Neutrophil (primary cell): ENCODE results near the gene SCRT2.

Source experiments
- H3K27ac ChIP-seq: fragments of 200-600 bp; sonication (generic); 2 replicates; pipeline ENCODE4 v1.5.1; 2016; ENCODE audit warnings: mild to moderate bottlenecking, moderate library complexity
- H3K27me3 ChIP-seq: fragments of 200-600 bp; sonication (generic); 2 replicates; pipeline ENCODE4 v1.6.0; 2016; ENCODE audit warnings: mild to moderate bottlenecking
- H3K36me3 ChIP-seq: fragments of 200-600 bp; sonication (generic); 2 replicates; pipeline ENCODE4 v1.5.1; 2017
- H3K4me1 ChIP-seq, 2 experiments: fragments of 200-600 bp in 1 of 2; sonication (generic) in 1 of 2; 1 replicate in 1 of 2; 2 replicates in 1 of 2; pipeline versions ENCODE4 v1.5.1 to v1.6.1; 2013 to 2016; ENCODE audit warnings: low read depth in 1 of 2, low read length in 1 of 2, mild to moderate bottlenecking in 1 of 2, moderate library complexity in 1 of 2; ENCODE audit not compliant: control insufficient read depth in 1 of 2, insufficient read depth in 1 of 2
- H3K4me3 ChIP-seq, 2 experiments: fragments of 200-600 bp in 1 of 2; sonication (generic) in 1 of 2; 1 replicate in 1 of 2; 2 replicates in 1 of 2; pipeline ENCODE4 v1.5.1; 2013 to 2016; ENCODE audit warnings: low read depth in 1 of 2, low read length in 1 of 2, mild to moderate bottlenecking in 1 of 2, moderate library complexity in 1 of 2
- H3K9me3 ChIP-seq: fragments of 200-600 bp; sonication (generic); 2 replicates; pipeline ENCODE4 v1.5.1; 2016
- CTCF ChIP-seq: fragments of 200-600 bp; sonication (generic); IDR thresholded peaks from 2 replicates; pipeline ENCODE4 v1.5.1; 2016; ENCODE audit warnings: antibody characterized with exemption

Gene SCRT2

DNA sequence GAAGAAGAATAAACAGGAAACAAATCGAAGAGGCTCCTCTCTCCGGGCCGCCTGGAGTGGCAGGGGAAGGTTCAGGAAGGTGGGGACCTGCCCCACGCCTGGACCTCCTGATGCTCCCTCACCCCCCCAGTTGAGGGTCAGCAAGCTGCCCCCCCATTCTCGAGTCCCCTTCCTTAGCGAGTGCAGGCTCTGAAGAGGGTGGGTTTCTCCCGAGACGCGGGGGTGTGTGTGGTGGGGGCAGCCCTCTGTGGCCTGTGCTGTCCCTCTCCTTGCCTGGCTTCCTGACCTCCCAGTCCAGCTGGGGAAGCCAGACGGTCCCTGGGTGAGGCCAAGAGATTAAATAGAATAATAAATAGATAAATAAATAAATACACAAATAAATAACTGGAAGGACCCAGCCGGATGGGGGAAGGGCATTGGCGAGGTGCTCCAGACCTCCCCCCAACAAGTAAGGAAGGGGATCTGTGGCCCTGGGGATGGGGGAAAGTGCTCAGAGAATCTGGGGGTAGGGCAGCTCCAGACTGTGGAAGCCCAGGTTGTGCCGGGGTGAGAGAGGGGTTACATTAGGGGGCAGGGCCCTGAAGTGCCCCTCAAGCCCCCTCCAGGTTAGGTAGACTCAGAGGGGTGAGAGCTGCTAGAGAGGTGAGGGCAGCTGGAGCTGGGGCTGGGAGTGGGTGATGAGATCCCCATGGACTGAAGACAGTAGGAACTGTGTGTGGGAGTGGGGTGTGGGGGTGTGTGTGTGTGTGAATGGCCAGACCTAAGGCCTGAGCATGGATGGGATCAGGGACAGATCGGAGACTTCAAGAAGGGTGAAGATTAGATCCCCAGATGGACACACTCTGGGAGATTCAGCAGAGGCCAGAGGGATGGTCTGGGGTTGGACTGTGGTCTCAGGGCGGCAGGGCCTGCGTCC, 13.1 kb downstream of the SCRT2 start:
- H3K27me3 ChIP-seq, result peaks cover 65% of the 10 kb centered on the region
- no peak for TF ChIP-seq CTCF
- H3K27ac ChIP-seq, result peak overlapping the region; percentile 97
- H3K4me3 ChIP-seq, result peak overlapping the region; percentile 54 to 60
- no peaks in the 10 kb centered on the region for H3K36me3 ChIP-seq
- no peaks in the 10 kb centered on the region for H3K9me3 ChIP-seq
- peaks cover 54 to 63% of the 10 kb centered on the region in 2 experiments for H3K4me1 ChIP-seq

- Histone ChIP-seq H3K27me3 (peaks cover 56% of the 10 kb centered on the region), H3K27ac (peak overlapping the region; percentile 97), H3K9me3 (no peaks in the 10 kb centered on the region), H3K4me1 (peaks cover 50 to 58% of the 10 kb centered on the region in 2 experiments), H3K4me3 (peak overlapping the region; percentile 54 to 60), H3K36me3 (no peaks in the 10 kb centered on the region)
- TF ChIP-seq CTCF, result no peak
These were observed 13.9 kb downstream of the SCRT2 start for GRCh38 chr20:661474-662270.

GRCh38 chr20:658731-659291, 16.8 kb downstream of the SCRT2 start:
- Histone ChIP-seq H3K4me1 (peaks cover 58 to 71% of the 10 kb centered on the region in 2 experiments), H3K27ac (peak overlapping the region; percentile 97), H3K36me3 (no peaks in the 10 kb centered on the region), H3K9me3 (no peaks in the 10 kb centered on the region), H3K27me3 (peaks cover 45% of the 10 kb centered on the region), H3K4me3 (peak overlapping the region in 1 of 2 experiments; percentile 60)
- TF ChIP-seq CTCF, result no peak

DNA sequence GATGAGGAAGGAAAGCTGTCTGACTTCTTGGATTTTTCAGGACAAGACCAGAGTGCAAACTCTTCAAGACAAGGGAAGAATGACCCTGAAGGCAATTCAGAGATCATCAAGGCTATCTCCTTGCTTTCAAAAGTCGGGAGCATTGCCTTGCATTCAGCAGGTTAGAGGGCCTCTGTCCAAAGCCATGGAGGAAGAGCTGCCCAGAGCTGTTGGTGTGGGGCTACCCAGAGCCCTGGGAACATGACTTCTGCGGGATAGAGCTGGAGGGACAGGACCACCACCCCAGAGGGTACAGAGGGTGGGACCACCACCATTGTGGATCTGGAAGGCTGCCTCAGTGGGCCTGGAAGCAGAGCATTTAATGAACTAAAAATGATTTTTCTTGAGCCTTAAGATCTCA, 17.4 kb downstream of the SCRT2 start:
- no peaks in the 10 kb centered on the region for H3K9me3 ChIP-seq
- H3K4me1 ChIP-seq, result peaks cover 60 to 70% of the 10 kb centered on the region in 2 experiments
- peak overlapping the region; percentile 97 for H3K27ac ChIP-seq
- no peak for TF ChIP-seq CTCF
- H3K4me3 ChIP-seq, result no peak overlapping the region
- peaks cover 42% of the 10 kb centered on the region for H3K27me3 ChIP-seq
- H3K36me3 ChIP-seq, result no peaks in the 10 kb centered on the region

- H3K4me1 ChIP-seq, result peaks cover 54 to 61% of the 10 kb centered on the region in 2 experiments
- no peak overlapping the region for H3K4me3 ChIP-seq
- H3K36me3 ChIP-seq, result no peaks in the 10 kb centered on the region
- H3K9me3 ChIP-seq, result no peaks in the 10 kb centered on the region
- H3K27me3 ChIP-seq, result peaks cover 21% of the 10 kb centered on the region
- H3K27ac ChIP-seq, result peak overlapping the region; percentile 15
- TF ChIP-seq CTCF, result no peak
These were observed 19.6 kb downstream of the SCRT2 start for GRCh38 chr20:655726-656624.
